ENCODE data around the gene NDUFAF3.

DNA sequence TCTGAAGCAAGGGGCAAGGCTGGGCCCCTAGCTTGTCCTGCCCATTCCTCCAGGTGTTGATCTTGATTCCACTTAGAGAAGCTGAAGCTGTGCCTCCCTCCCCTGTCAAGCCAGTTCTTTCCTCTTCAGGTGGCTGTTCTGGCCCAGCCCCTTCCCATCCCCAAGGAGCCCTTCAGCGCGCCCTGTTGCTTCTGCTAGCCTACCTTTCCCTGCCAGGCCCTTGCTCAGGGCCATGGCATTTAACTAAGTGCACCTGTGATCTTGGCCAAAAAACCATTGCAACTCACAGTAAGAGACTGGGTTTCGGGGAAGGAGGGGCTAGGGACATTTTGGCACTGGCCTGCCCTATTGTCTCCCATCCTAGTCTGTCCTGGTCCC is 16.6 kb upstream of the NDUFAF3 start:
- TF ChIP-seq JUND (IDR thresholded peaks at IDR 0.05; ENCODE audit: low read depth, low read length) (no peak), CHD2 (IDR thresholded peaks at IDR 0.05; ENCODE audit: borderline replicate concordance, low read depth, low read length) (no peak), POLR2AphosphoS5 (IDR thresholded peaks at IDR 0.05; ENCODE audit: low read length) (no peak), NBN (IDR thresholded peaks at IDR 0.05) (no peak), RCOR1 (conservative IDR thresholded peaks at IDR 0.05; ENCODE audit: low read depth, low read length) (no peak), POLR2A (IDR thresholded peaks at IDR 0.05; ENCODE audit: low read depth, low read length) (no peak), EZH2 (IDR thresholded peaks at IDR 0.05; ENCODE audit: borderline replicate concordance, control insufficient read depth, low read depth, low read length) (no peak), STAT3 (IDR thresholded peaks at IDR 0.05; ENCODE audit: low read depth, low read length) (no peak), NR2F1 (conservative IDR thresholded peaks at IDR 0.05) (no peak), CEBPB (IDR thresholded peaks at IDR 0.05; ENCODE audit: borderline replicate concordance in 1 of 2, low read depth in 2 of 2, low read length in 2 of 2) (no peak)
- TF ChIP-seq, protein P1, sequence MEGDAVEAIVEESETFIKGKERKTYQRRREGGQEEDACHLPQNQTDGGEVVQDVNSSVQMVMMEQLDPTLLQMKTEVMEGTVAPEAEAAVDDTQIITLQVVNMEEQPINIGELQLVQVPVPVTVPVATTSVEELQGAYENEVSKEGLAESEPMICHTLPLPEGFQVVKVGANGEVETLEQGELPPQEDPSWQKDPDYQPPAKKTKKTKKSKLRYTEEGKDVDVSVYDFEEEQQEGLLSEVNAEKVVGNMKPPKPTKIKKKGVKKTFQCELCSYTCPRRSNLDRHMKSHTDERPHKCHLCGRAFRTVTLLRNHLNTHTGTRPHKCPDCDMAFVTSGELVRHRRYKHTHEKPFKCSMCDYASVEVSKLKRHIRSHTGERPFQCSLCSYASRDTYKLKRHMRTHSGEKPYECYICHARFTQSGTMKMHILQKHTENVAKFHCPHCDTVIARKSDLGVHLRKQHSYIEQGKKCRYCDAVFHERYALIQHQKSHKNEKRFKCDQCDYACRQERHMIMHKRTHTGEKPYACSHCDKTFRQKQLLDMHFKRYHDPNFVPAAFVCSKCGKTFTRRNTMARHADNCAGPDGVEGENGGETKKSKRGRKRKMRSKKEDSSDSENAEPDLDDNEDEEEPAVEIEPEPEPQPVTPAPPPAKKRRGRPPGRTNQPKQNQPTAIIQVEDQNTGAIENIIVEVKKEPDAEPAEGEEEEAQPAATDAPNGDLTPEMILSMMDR (IDR thresholded peaks at IDR 0.05 in 2 of 3, conservative IDR thresholded peaks at IDR 0.05 in 1 of 3; ENCODE audit: control insufficient read depth in 2 of 3, extremely low read depth in 1 of 3, insufficient read depth in 1 of 3, low read depth in 3 of 3, low read length in 3 of 3): no peak
- TF ChIP-seq, protein P2, sequence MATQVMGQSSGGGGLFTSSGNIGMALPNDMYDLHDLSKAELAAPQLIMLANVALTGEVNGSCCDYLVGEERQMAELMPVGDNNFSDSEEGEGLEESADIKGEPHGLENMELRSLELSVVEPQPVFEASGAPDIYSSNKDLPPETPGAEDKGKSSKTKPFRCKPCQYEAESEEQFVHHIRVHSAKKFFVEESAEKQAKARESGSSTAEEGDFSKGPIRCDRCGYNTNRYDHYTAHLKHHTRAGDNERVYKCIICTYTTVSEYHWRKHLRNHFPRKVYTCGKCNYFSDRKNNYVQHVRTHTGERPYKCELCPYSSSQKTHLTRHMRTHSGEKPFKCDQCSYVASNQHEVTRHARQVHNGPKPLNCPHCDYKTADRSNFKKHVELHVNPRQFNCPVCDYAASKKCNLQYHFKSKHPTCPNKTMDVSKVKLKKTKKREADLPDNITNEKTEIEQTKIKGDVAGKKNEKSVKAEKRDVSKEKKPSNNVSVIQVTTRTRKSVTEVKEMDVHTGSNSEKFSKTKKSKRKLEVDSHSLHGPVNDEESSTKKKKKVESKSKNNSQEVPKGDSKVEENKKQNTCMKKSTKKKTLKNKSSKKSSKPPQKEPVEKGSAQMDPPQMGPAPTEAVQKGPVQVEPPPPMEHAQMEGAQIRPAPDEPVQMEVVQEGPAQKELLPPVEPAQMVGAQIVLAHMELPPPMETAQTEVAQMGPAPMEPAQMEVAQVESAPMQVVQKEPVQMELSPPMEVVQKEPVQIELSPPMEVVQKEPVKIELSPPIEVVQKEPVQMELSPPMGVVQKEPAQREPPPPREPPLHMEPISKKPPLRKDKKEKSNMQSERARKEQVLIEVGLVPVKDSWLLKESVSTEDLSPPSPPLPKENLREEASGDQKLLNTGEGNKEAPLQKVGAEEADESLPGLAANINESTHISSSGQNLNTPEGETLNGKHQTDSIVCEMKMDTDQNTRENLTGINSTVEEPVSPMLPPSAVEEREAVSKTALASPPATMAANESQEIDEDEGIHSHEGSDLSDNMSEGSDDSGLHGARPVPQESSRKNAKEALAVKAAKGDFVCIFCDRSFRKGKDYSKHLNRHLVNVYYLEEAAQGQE (IDR thresholded peaks at IDR 0.05; ENCODE audit: low read depth, low read length): no peak

Data from GM12878 (cell line).